Activated naive CD4-positive, alpha-beta T cell treated with anti-CD3 and anti-CD28 coated beads for 36 hours (primary cell): ENCODE results near the gene FADS1. TPM values are rescaled to one million over a fixed set of nuclear protein-coding genes. Genes with fewer than 3 reads are reported as not detected.
A peak's percentile ranks its signal among the peaks of the same experiment; 100 is the strongest.

ENCODE experiments used
- CTCF ChIA-PET: fragments of 350-600 bp; sonication (Branson Sonifier 250); formaldehyde crosslinking; loops from one replicate; lab custom pipeline; 2021; ENCODE audit warnings: antibody characterized with exemption; lab: Charles Lee
- DNase-seq: peaks from one replicate; pipeline ENCODE4 v3.0.0-alpha.2; 2020
- H3K27ac Mint-ChIP-seq: one replicate; pipeline ENCODE4 v1.8.0; 2021; ENCODE audit warnings: mild to moderate bottlenecking, mixed read lengths
- H3K27me3 Mint-ChIP-seq: one replicate; pipeline ENCODE4 v1.8.0; 2021; ENCODE audit warnings: low read depth, mixed read lengths
- H3K36me3 Mint-ChIP-seq: one replicate; pipeline ENCODE4 v1.8.0; 2021; ENCODE audit warnings: low read depth, mixed read lengths
- H3K4me1 Mint-ChIP-seq: one replicate; pipeline ENCODE4 v1.8.0; 2021; ENCODE audit warnings: low read depth, mixed read lengths
- H3K4me3 Mint-ChIP-seq: one replicate; pipeline ENCODE4 v1.8.0; 2021; ENCODE audit warnings: mild to moderate bottlenecking, moderate library complexity, mixed read lengths
- H3K9me3 Mint-ChIP-seq: one replicate; pipeline ENCODE4 v1.8.0; 2021; ENCODE audit warnings: mixed read lengths
- intact Hi-C: fragments of 100-400 bp; cut with micrococcal nuclease; formaldehyde crosslinking; loops from one replicate; pipeline ENCODE4 v1.15.1; 2023
- total RNA-seq, 2 experiments: library from RNA; stranded (reverse); gene quantifications; one replicate each; pipeline ENCODE4 v1.2.3, GENCODE V29; 2021

The FADS1 gene
- total RNA-seq = 10 to 100 TPM; 12.1 to 12.8 TPM

DNA sequence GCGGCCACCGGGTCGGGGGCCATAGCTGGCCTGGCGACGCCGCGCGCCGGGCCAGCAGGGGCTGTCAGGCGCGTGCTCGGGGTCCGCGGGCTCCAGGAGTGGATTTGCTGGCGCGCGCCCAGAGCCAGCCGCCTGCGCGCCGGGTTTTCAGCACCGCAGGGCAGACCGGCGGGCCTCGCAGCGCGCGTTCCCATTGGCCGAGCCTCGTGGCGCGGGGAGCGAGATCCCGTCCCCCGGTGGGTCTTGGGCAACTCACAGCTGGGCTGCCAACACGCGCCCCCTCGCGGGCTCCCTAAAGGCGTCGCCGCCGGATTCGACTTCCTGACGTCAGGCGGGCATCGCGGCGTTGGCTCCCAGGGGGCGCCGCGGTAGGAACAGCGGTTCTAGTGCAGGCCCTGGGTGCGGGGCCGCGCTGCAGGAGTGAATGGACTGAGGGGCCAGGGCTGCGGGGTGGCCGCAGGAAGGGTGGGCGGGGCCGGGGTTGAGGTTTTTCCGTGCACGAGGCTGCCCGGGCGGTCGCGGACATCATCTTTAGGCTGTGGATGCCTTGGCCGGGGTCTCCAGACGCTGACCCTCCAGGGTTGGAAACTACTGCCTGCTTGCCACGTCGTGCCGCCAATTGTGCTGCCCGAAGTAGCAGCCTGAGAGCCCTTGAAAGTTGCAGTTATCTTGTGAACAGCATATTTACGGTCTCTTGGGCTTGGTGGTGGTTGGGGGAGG is at the start of gene FADS1:
TSS of gene FADS1 (minus strand) at position 268 of the 720 bp plus-strand sequence. CDS start at position 194, 74 bp downstream.
- Mint-ChIP-seq H3K9me3 (no peaks in the 10 kb centered on the region), H3K36me3 (peaks cover 9% of the 10 kb centered on the region), H3K4me1 (peaks cover 10% of the 10 kb centered on the region), H3K27ac (no peak within 1 kb of the TSS), H3K27me3 (peaks cover 26% of the 10 kb centered on the region), H3K4me3 (peak within 1 kb of the TSS; percentile 91)
- peak; percentile 90 for DNase-seq
- intact Hi-C loops = loop anchor here (1.0 to 5.0 kb wide), 6 partner anchors 10 to 155 kb away; partner anchors contain the start of genes FEN1, MYRF and TMEM258
- CTCF ChIA-PET = interaction anchor here (3.4 kb wide), 1 partner anchor 10 kb away, joined by 13 read pairs; the partner anchor contains the start of gene FADS2

DNA sequence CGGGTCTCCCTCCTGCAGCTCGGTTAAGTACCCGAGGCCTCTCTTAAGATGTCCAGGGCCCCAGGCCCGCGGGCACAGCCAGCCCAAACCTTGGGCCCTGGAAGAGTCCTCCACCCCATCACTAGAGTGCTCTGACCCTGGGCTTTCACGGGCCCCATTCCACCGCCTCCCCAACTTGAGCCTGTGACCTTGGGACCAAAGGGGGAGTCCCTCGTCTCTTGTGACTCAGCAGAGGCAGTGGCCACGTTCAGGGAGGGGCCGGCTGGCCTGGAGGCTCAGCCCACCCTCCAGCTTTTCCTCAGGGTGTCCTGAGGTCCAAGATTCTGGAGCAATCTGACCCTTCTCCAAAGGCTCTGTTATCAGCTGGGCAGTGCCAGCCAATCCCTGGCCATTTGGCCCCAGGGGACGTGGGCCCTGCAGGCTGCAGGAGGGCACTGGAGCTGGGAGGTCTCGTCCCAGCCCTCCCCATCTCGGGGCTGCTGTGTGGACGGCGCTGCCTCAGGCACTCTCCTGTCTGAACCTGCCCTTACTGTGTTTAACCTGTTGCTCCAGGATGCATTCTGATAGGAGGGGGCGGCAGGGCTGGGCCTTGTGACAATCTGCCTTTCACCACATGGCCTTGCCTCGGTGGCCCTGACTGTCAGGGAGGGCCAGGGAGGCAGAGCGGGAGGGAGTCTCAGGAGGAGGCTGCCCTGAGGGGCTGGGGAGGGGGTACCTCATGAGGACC is 49.6 kb upstream of the FADS1 start:
- peaks cover 2% of the 10 kb centered on the region for H3K4me1 Mint-ChIP-seq
- H3K27ac Mint-ChIP-seq = no peak overlapping the region

GRCh38 chr11:61864814-61865775 is 48.3 kb upstream of the FADS1 start:
- DNase-seq = no peak
- intact Hi-C loops = no loop called here
- peaks cover 2% of the 10 kb centered on the region for H3K36me3 Mint-ChIP-seq
- no peak overlapping the region for H3K4me3 Mint-ChIP-seq
- no peaks in the 10 kb centered on the region for H3K27me3 Mint-ChIP-seq
- H3K4me1 Mint-ChIP-seq = no peaks in the 10 kb centered on the region
- no peak overlapping the region for H3K27ac Mint-ChIP-seq
- H3K9me3 Mint-ChIP-seq = no peaks in the 10 kb centered on the region
- CTCF ChIA-PET = no interaction called here

More for the DNA sequence above, 49.6 kb upstream of the FADS1 start:
- no peaks in the 10 kb centered on the region for H3K9me3 Mint-ChIP-seq
- peaks cover 2% of the 10 kb centered on the region for H3K36me3 Mint-ChIP-seq
- H3K27me3 Mint-ChIP-seq = no peaks in the 10 kb centered on the region
- H3K4me3 Mint-ChIP-seq = no peak overlapping the region
- intact Hi-C loops = no loop called here
- CTCF ChIA-PET = interaction anchor here (1.2 to 2.0 kb wide), 2 partner anchors 33 to 216 kb away, joined by 3 to 6 read pairs; no protein-coding TSS in a partner anchor
- no peak for DNase-seq

- CTCF ChIA-PET = interaction anchor here (0.6 to 0.7 kb wide), 2 partner anchors 183 to 280 kb away, joined by 3 to 5 read pairs; no protein-coding TSS in a partner anchor
- Mint-ChIP-seq H3K27me3 (no peaks in the 10 kb centered on the region), H3K4me3 (no peak overlapping the region), H3K4me1 (no peaks in the 10 kb centered on the region), H3K9me3 (no peaks in the 10 kb centered on the region), H3K36me3 (peaks cover 2% of the 10 kb centered on the region), H3K27ac (no peak overlapping the region)
- no peak for DNase-seq
- intact Hi-C loops = no loop called here
Measured at GRCh38 chr11:61863548-61864081, 46.8 kb upstream of the FADS1 start.

DNA sequence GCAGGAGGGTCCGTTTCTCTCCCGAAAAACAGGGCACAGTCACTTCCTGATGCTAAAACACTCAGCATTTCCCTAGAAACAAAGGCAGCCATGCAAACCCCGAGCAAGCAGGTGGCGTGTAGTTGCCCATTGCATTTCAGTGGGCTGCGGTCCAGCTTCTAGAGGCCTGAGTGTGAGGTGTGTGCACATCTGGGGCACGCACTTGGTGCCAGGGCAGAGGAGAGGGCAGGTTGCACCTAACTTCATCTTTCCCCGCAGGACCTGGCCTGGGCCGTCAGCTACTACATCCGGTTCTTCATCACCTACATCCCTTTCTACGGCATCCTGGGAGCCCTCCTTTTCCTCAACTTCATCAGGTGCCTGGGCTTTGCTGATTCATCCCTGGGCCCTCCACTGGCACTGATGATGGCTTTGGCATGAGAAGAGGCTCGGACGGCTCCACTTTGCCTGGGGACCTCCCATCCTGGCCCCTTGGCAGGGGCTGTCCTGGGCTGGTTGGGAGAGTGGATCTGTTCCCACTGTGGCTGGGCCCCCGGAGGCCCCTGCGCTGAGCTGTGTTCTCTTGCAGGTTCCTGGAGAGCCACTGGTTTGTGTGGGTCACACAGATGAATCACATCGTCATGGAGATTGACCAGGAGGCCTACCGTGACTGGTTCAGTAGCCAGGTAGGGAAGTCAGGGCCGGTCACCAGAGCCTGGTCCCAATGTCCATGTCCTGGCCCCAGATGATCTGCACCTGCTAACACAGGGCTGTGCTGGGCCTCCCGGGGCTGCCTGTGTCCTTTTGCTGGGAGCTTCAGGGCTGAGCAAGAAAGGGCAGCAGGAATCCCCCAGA is 46.1 kb upstream of the FADS1 start:
- intact Hi-C loops = no loop called here

DNA sequence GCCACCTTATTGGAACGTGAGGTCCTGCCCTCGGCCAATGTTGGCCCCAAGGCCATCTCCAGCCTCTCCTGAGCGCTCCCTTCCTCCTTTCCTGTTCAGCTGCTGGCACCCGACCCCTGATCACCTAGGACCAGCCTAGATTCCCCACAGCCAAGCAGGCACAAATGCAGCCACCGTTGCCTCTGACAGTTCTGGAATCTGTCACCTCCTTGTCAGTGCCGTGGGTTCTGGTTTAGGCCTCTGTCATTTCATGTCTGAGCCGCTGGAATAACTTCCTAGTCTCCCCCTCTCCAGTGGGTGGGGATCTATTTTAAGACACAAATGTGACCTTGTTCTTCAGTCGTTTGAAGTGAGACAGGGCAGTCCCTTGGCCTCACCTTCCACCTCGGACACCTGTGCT is 44.8 kb upstream of the FADS1 start:
- Mint-ChIP-seq H3K4me1 (no peaks in the 10 kb centered on the region), H3K27me3 (no peaks in the 10 kb centered on the region), H3K36me3 (peaks cover 2% of the 10 kb centered on the region), H3K4me3 (no peak overlapping the region), H3K27ac (no peak overlapping the region), H3K9me3 (no peaks in the 10 kb centered on the region)
- CTCF ChIA-PET = no interaction called here
- intact Hi-C loops = no loop called here
- DNase-seq = no peak

More for the DNA sequence above, 46.1 kb upstream of the FADS1 start:
- Mint-ChIP-seq H3K36me3 (peaks cover 2% of the 10 kb centered on the region), H3K9me3 (no peaks in the 10 kb centered on the region), H3K4me1 (no peaks in the 10 kb centered on the region), H3K27me3 (no peaks in the 10 kb centered on the region), H3K27ac (no peak overlapping the region), H3K4me3 (no peak overlapping the region)
- CTCF ChIA-PET = no interaction called here
- DNase-seq = no peak

- Mint-ChIP-seq H3K4me1 (no peaks in the 10 kb centered on the region), H3K4me3 (no peak overlapping the region), H3K27ac (no peak overlapping the region), H3K9me3 (no peaks in the 10 kb centered on the region), H3K27me3 (no peaks in the 10 kb centered on the region), H3K36me3 (peaks cover 2% of the 10 kb centered on the region)
- intact Hi-C loops = no loop called here
- CTCF ChIA-PET = no interaction called here
- no peak for DNase-seq
Measured at GRCh38 chr11:61860054-61860903, 43.5 kb upstream of the FADS1 start.

GRCh38 chr11:61855939-61856680 is 39.3 kb upstream of the FADS1 start:
- CTCF ChIA-PET = no interaction called here
- Mint-ChIP-seq H3K27me3 (no peaks in the 10 kb centered on the region), H3K27ac (no peak overlapping the region), H3K9me3 (no peaks in the 10 kb centered on the region), H3K36me3 (no peaks in the 10 kb centered on the region), H3K4me3 (no peak overlapping the region), H3K4me1 (no peaks in the 10 kb centered on the region)
- no peak for DNase-seq
- intact Hi-C loops = no loop called here

GRCh38 chr11:61854966-61855714 is 38.3 kb upstream of the FADS1 start:
- H3K4me1 Mint-ChIP-seq = no peaks in the 10 kb centered on the region
- no peak overlapping the region for H3K4me3 Mint-ChIP-seq
- DNase-seq = no peak
- no peaks in the 10 kb centered on the region for H3K9me3 Mint-ChIP-seq
- CTCF ChIA-PET = interaction anchor here (1.1 kb wide), 1 partner anchor 57 kb away, joined by 5 read pairs; no protein-coding TSS in a partner anchor
- H3K27me3 Mint-ChIP-seq = no peaks in the 10 kb centered on the region
- no peak overlapping the region for H3K27ac Mint-ChIP-seq
- no peaks in the 10 kb centered on the region for H3K36me3 Mint-ChIP-seq
- intact Hi-C loops = no loop called here
